Upper lobe of right lung (tissue), 1 donor: ENCODE results near the gene PRSS3. TPM values are rescaled to one million over a fixed set of nuclear protein-coding genes. Genes with fewer than 3 reads are reported as not detected.
"Not testable (repeated sequence)": the region's sequence is repeated elsewhere in the genome, so short reads cannot be mapped to it uniquely, and the experiment has no call there.

Source experiments
- ATAC-seq: fragments of 200-7000 bp; cut with Tn5 transposase; one replicate; pipeline ENCODE4 v1.9.1; 2020; ENCODE audit warnings: mild to moderate bottlenecking, moderate library complexity
- DNase-seq: peaks from one replicate; pipeline ENCODE4 v3.0.0-alpha.2; 2020
- H3K27ac ChIP-seq: fragments of 200-600 bp; one replicate; pipeline ENCODE4 v1.8.0; 2022
- H3K27me3 ChIP-seq: fragments of 200-600 bp; one replicate; pipeline ENCODE4 v1.8.0; 2022; ENCODE audit warnings: mild to moderate bottlenecking
- H3K36me3 ChIP-seq: fragments of 200-600 bp; one replicate; pipeline ENCODE4 v1.8.0; 2022
- H3K4me1 ChIP-seq: fragments of 200-600 bp; one replicate; pipeline ENCODE4 v1.8.0; 2022
- H3K4me3 ChIP-seq: fragments of 200-600 bp; one replicate; pipeline ENCODE4 v1.8.0; 2022; ENCODE audit warnings: mild to moderate bottlenecking
- H3K9me3 ChIP-seq: fragments of 200-600 bp; one replicate; pipeline ENCODE4 v1.8.0; 2022
- intact Hi-C: fragments of 100-400 bp; cut with DNase I; formaldehyde crosslinking; loops from one replicate; pipeline ENCODE4 v1.11.0; 2022
- total RNA-seq: library from RNA; stranded (reverse); fragmentation: NEBNext Ultra II Directional; extraction: Animal tissue kit (Norgen Biotek cat#: 25700); gene quantifications from one replicate; pipeline ENCODE4 v1.2.1, GENCODE V29; 2021
- TF ChIP-seq, protein P1 (sequence below): fragments of 200-600 bp; IDR thresholded peaks from one replicate; pipeline ENCODE4 v1.8.0; 2022; ENCODE audit warnings: antibody characterized with exemption
- donor health status: DM: no; HTN: yes; CAD: no; lungs with severe emphysema.

Gene PRSS3
- total RNA-seq, 1 donor from 2014 or later: not detected

DNA sequence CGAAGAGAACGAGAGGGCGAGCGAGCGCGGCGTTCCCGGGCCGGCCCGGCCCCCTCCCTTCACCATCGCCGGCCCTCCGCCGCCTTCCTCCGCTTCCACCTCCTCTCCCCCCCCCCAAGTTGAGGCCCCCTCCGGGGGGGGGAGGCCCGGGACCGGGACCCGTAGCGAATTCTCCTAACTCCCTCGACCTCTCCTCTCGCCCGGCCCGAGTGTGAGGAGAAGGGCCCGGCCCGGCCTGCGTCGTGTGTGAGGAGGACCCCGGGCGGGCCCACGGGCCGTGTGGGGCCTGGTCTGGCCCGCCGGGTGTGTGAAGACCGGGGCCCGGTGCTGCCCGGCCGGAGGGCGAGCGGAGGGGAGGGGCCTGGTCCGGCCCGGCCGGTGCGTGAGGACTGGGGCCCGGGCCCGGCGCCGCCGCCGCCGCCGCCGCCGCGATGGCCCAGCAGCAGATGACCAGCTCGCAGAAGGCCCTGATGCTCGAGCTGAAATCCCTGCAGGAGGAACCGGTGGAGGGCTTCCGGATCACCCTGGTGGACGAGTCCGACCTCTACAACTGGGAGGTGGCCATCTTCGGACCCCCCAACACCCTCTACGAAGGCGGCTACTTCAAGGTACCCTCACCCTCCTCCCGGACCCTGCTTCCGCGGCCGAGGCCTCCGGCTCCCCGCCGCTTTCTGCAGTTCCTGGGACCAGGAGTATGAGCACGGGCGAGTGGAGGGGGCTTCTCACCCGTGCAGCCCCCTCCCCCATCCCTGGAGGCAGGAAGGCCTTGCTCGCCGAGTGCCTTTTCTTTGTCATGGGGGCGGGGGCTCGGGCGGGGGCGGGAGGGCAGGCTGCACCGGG, 22.2 kb downstream of the PRSS3 start:
- TF ChIP-seq, protein P1, sequence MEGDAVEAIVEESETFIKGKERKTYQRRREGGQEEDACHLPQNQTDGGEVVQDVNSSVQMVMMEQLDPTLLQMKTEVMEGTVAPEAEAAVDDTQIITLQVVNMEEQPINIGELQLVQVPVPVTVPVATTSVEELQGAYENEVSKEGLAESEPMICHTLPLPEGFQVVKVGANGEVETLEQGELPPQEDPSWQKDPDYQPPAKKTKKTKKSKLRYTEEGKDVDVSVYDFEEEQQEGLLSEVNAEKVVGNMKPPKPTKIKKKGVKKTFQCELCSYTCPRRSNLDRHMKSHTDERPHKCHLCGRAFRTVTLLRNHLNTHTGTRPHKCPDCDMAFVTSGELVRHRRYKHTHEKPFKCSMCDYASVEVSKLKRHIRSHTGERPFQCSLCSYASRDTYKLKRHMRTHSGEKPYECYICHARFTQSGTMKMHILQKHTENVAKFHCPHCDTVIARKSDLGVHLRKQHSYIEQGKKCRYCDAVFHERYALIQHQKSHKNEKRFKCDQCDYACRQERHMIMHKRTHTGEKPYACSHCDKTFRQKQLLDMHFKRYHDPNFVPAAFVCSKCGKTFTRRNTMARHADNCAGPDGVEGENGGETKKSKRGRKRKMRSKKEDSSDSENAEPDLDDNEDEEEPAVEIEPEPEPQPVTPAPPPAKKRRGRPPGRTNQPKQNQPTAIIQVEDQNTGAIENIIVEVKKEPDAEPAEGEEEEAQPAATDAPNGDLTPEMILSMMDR: peak; percentile 21
- no peaks in the 10 kb centered on the region for H3K27me3 ChIP-seq
- DNase-seq (peak; percentile 83), ATAC-seq (peak; percentile 58)
- no peaks in the 10 kb centered on the region for H3K36me3 ChIP-seq
- H3K9me3 ChIP-seq: no peaks in the 10 kb centered on the region
- H3K27ac ChIP-seq: peak overlapping the region; percentile 97
- H3K4me3 ChIP-seq: peak overlapping the region; percentile 84
- peaks cover 53% of the 10 kb centered on the region for H3K4me1 ChIP-seq
- intact Hi-C loops: no loop called here

DNA sequence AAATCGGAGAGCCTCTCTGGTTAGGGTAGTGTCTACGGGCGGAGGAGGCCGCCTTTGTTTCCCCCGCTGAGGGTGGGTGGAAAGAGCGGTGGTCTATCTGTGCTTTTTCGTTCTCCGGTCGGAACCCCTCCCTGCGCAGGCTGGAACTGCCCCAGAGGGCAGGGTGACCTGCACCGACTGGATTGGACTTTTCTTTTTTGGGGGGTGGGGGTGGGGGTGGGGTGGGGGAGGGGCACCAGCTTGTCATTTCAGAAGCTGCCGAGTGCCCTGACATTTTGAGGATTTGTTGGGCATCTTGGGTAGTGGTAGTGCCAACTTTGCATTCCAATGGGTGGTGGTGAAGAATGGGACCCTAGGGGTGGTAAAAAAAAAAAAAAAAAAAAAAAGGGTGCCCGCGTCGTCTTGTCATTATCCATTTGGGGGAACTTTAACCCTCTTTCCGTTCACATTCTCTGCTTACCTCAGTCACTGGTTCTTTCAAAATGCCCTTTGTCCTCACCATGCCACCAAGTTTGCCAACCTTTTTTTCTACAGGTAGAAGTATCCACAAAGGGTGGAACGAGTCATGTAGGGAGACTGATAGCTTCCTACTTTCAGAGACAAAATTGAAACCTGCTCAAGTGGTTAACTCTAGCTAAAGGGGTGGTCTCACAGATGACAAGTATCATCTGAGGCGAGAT, 22.9 kb downstream of the PRSS3 start:
- Histone ChIP-seq H3K4me1 (peaks cover 51% of the 10 kb centered on the region), H3K9me3 (no peaks in the 10 kb centered on the region), H3K27ac (peak overlapping the region; percentile 97), H3K36me3 (no peaks in the 10 kb centered on the region), H3K4me3 (peak overlapping the region; percentile 84), H3K27me3 (no peaks in the 10 kb centered on the region)
- ATAC-seq (no peak), DNase-seq (no peak)
- intact Hi-C loops: no loop called here
- TF ChIP-seq, protein P1: no peak

DNA sequence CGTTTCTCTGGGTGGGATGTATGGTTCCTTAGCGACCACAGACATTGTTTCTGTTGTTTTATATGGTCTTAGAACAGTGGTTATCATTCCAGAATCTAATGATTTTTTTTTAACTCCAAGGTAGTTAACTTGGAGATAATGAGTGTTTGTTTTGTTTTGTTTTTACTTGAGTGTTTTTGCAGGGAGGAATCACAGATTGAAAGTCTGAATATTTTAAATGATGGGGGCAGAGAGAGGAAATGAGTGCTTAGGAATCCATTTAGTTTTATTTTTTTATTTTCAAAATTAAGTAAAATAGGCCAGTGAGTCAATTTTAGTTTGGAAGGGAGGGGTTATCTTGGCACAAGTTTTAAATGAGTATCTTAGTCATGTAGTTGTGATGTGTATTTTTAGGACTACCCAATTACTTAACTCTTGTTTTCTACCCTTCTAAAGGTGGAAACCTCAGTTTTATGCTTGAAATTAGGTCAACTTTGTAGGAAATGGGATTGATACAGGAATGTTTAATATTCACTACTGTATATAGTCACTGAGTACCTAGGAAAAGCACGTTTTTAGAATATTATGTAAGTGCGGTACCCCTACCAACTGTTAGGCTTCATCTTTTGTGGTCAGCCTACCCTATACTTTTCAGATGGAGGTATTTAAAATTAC, 23.6 kb downstream of the PRSS3 start:
- H3K9me3 ChIP-seq: no peaks in the 10 kb centered on the region
- H3K27ac ChIP-seq: peak overlapping the region; percentile 97
- H3K36me3 ChIP-seq: no peaks in the 10 kb centered on the region
- TF ChIP-seq, protein P1: no peak
- DNase-seq (no peak), ATAC-seq (no peak)
- H3K4me1 ChIP-seq: peaks cover 44% of the 10 kb centered on the region
- intact Hi-C loops: no loop called here
- H3K27me3 ChIP-seq: no peaks in the 10 kb centered on the region
- H3K4me3 ChIP-seq: peak overlapping the region; percentile 84

DNA sequence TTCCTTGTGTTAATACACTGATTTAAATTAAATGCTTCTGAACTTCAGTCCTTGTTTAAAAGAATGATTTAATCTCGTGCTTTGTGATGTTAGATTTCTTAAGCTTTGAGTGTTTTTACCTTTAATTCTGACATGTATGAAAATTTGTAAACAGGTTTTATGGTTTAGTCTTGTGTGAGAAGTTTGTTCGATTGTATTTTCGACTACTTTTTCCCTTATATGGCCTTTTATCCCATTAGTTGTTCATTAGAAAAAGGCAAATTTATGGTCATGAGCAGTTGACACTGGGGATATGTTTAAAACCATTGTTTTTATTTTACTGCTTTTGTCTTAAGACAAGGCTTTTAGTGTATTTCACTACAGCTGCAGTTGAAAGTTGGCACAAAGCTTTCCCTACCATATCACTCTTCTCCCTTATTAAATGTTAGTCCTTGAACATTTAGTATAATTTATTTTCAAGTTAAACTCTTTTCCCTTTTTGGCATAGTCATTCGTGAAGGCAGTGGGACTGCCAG, 24.9 kb downstream of the PRSS3 start:
- no peak overlapping the region for H3K27ac ChIP-seq
- DNase-seq (no peak), ATAC-seq (no peak)
- H3K9me3 ChIP-seq: no peaks in the 10 kb centered on the region
- TF ChIP-seq, protein P1: no peak
- H3K4me1 ChIP-seq: peaks cover 31% of the 10 kb centered on the region
- no peak overlapping the region for H3K4me3 ChIP-seq
- no peaks in the 10 kb centered on the region for H3K27me3 ChIP-seq
- intact Hi-C loops: no loop called here
- H3K36me3 ChIP-seq: no peaks in the 10 kb centered on the region

DNA sequence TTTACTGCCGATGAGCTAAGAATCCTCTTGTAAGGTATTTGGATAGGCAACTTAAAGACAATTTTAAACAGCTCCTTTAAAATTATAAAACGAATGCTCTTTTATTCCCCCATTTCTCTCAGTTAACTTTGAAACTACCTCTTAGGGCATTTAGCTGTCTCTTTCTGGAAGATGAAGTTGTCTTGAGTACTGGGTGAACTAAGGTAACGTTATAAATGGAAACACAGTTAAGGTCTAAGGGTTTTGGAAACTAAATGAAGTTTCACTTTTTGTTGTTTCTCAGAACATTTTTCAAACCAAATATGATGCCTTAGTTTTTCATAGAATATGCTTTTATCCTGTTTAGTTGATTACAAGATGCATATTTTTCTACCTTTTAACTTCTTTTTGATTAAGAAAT, 28.4 kb downstream of the PRSS3 start:
- no peak for ATAC-seq

DNA sequence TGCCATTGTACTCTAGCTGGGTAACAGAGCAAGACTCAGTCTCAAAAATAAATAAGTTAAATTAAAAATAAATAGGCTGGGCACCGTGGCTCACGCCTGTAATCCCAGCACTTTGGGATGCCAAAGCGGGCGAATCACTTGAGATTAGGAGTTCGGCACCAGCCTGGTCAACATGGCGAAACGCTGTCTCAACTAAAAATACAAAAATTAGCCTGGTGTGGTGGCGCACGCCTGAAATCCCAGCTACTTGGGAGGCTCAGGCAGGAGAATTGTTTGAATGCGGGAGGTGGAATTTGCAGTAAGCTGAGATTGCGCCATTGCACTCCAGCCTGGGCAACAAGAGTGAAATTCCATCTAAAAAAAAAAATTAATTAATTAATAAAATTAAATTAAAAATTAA, 31.9 kb downstream of the PRSS3 start:
- H3K4me1 ChIP-seq, ATAC-seq, H3K27ac ChIP-seq, intact Hi-C loops, H3K36me3 ChIP-seq, H3K9me3 ChIP-seq, DNase-seq, H3K4me3 ChIP-seq, H3K27me3 ChIP-seq: not testable (repeated sequence)

More for the DNA sequence above, 28.4 kb downstream of the PRSS3 start:
- H3K9me3 ChIP-seq: no peaks in the 10 kb centered on the region
- H3K36me3 ChIP-seq: no peaks in the 10 kb centered on the region
- H3K27me3 ChIP-seq: no peaks in the 10 kb centered on the region
- no peak overlapping the region for H3K4me3 ChIP-seq
- TF ChIP-seq, protein P1: no peak
- intact Hi-C loops: no loop called here
- no peak for DNase-seq
- H3K27ac ChIP-seq: no peak overlapping the region
- H3K4me1 ChIP-seq: peaks cover 18% of the 10 kb centered on the region

DNA sequence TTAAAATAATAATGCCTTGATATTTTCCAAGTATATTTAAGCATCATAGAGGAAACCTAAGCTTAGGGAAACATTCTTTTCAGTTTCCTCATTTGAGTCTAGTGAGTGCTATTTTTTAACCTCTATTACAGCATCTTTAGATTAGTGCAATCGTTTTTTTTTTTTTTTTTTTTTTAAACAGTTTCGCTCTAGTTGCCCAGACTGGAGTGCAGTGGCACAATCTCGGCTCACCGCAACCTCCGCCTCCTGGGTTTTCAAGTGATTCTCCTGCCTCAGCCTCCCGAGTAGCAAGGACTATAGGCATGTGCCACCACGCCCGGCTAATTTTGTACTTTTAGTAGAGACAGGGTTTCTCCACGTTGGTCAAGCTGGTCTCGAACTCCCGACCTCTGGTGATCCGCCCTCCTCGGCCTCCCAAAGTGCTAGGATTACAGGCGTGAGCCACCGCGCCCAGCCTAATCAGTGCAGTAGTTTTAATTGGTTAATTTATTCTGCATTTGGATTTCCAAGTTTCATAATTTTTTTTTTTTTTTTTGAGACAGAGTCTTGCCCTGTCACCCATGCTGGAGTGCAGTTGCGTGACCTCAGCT, 34.4 kb downstream of the PRSS3 start:
- ATAC-seq, H3K4me1 ChIP-seq, intact Hi-C loops, H3K27me3 ChIP-seq, H3K36me3 ChIP-seq, DNase-seq, H3K4me3 ChIP-seq, H3K9me3 ChIP-seq, H3K27ac ChIP-seq: not testable (repeated sequence)
